Measurements from ENCODE around the gene RABEP2. TPM values are rescaled to one million over a fixed set of nuclear protein-coding genes. Genes with fewer than 3 reads are reported as not detected.
"Not testable (repeated sequence)": the region's sequence is repeated elsewhere in the genome, so short reads cannot be mapped to it uniquely, and the experiment has no call there.

RABEP2 gene, protein sequence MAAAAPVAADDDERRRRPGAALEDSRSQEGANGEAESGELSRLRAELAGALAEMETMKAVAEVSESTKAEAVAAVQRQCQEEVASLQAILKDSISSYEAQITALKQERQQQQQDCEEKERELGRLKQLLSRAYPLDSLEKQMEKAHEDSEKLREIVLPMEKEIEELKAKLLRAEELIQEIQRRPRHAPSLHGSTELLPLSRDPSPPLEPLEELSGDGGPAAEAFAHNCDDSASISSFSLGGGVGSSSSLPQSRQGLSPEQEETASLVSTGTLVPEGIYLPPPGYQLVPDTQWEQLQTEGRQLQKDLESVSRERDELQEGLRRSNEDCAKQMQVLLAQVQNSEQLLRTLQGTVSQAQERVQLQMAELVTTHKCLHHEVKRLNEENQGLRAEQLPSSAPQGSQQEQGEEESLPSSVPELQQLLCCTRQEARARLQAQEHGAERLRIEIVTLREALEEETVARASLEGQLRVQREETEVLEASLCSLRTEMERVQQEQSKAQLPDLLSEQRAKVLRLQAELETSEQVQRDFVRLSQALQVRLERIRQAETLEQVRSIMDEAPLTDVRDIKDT
- total RNA-seq (10 to 100 TPM; 21.4 to 24.5 TPM), polyA plus RNA-seq (ENCODE audit: insufficient read length in 6 of 6) (10 to 100 TPM; 22.8 to 35.8 (median 24.8) TPM)
- long read RNA-seq, donor 1, partial matches to known transcripts, result 0 of 4 reads
- long read RNA-seq, donor 1, other reads (novel, unspliced or antisense), result 0 of 4 reads
- long read RNA-seq, donor 2, partial matches to known transcripts, result 88 of 105 reads
- long read RNA-seq, donor 2, other reads (novel, unspliced or antisense), result 13 of 105 reads
- long read RNA-seq, donor 3, partial matches to known transcripts, result 6 of 6 reads
- long read RNA-seq, donor 3, other reads (novel, unspliced or antisense), result 0 of 6 reads
- long read RNA-seq, donor 4, partial matches to known transcripts, result 1 of 3 reads
- long read RNA-seq, donor 4, other reads (novel, unspliced or antisense), result 1 of 3 reads
- long read RNA-seq, donor 5, partial matches to known transcripts, result 0 of 1 reads
- long read RNA-seq, donor 5, other reads (novel, unspliced or antisense), result 0 of 1 reads
- long read RNA-seq, donor 6, partial matches to known transcripts, result 0 of 1 reads
- long read RNA-seq, donor 6, other reads (novel, unspliced or antisense), result 0 of 1 reads
- long read RNA-seq, donor 7, partial matches to known transcripts, result 0 of 2 reads
- long read RNA-seq, donor 7, other reads (novel, unspliced or antisense), result 0 of 2 reads
- long read RNA-seq, donor 8, partial matches to known transcripts, result 0 of 4 reads
- long read RNA-seq, donor 8, other reads (novel, unspliced or antisense), result 0 of 4 reads
- long read RNA-seq, donor 9, result 0 reads
- long read RNA-seq, donor 10, partial matches to known transcripts, result 0 of 1 reads
- long read RNA-seq, donor 10, other reads (novel, unspliced or antisense), result 0 of 1 reads
- long read RNA-seq, donor 11, result 0 reads
- long read RNA-seq, donor 12, partial matches to known transcripts, result 0 of 3 reads
- long read RNA-seq, donor 12, other reads (novel, unspliced or antisense), result 0 of 3 reads

GRCh38 chr16:28924762-28925385 is at the start of gene RABEP2:
RABEP2 (minus strand) TSS chr16:28925238; CDS start chr16:28925163, 75 bp downstream.
- ATAC-seq, result peak; percentile 92
- intact Hi-C loops (cut with DNase I), result no loop called here

DNA sequence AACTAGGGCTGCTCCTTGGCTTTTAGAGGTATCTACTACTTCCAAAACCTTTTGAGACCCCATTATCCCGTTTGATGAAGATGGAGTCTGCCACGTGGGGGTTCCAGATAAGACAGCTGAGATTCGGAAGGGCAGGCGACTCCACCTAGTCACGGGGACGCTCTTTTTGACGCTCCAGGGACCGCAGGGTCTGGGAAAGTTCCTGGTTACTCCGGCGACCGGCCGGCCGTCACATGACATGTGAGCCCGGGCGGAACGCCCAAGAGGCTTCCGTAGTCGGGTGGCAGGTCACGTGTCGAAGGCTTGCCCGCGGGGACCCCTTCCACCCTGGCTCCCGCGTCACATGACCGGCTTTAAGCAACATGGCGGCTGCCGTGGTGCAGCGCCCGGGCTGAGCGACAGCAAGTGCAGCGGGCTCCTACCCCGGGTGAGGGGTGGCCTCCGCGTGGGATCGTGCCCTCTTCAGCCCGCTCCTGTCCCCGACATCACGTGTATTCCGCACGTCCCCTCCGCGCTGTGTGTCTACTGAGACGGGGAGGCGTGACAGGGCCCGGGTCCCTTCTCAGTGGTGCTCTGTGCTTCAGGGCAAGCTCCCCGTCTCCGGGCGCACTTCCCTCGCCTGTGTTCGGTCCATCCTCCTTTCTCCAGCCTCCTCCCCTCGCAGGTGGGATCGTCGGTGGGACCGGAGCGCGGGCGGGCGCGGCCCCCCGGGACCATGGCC is 49.6 kb upstream of the RABEP2 start, which contains the start of gene SPNS1:
Gene SPNS1 (plus strand): TSS at position 342 of the 721 bp plus-strand sequence. CDS start 374 bp downstream, at position 716.
- no peaks in the 10 kb centered on the region for H3K9me3 ChIP-seq
- H3K27ac ChIP-seq, result peak within 1 kb of the TSS; percentile 82 to 86
- H3K36me3 ChIP-seq, result peaks cover 0 to 28% of the 10 kb centered on the region in 2 donors
- intact Hi-C loops (cut with DNase I), result no loop called here
- no peaks in the 10 kb centered on the region for H3K27me3 ChIP-seq
- peaks cover 11 to 42% of the 10 kb centered on the region in 2 donors for H3K4me1 ChIP-seq
- peak within 1 kb of the TSS; percentile 95 to 97 for H3K4me3 ChIP-seq
- DNase-seq, result peak; percentile 93 to 100 (median 98)
- TF ChIP-seq CTCF (IDR thresholded peaks at IDR 0.05), result no peak
- peak; percentile 95 for ATAC-seq

More at GRCh38 chr16:28924762-28925385, at the start of gene RABEP2:
- Histone ChIP-seq H3K4me1 (peaks cover 0 to 11% of the 10 kb centered on the region in 2 donors), H3K36me3 (peaks cover 0 to 14% of the 10 kb centered on the region in 2 donors), H3K4me3 (peak within 1 kb of the TSS; percentile 75 to 76), H3K27ac (peak within 1 kb of the TSS; percentile 99), H3K27me3 (no peaks in the 10 kb centered on the region), H3K9me3 (no peaks in the 10 kb centered on the region)
- peak; percentile 89 to 98 (median 94) for DNase-seq
- no peak for TF ChIP-seq CTCF (IDR thresholded peaks at IDR 0.05)

DNA sequence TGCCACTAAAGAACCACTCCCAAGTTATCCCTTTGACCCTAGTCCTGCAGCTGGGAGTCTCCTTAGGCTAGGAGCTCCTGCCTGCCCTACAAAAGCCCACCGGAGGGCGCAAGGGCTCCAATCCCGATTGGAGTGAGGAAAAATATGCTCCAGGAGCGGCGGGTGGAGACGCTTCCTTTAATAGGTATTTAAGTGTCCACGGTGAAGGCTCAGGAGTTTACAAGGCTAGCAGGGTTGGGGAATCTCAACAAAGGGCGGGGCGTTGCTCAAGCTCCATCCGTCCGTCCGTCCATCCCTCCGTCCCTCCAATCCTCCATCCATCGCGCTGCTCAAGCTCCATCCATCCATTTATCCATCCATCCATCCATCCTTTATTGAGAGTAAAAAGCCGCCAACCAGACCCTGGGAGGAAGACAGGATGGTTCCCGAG is 49.0 kb upstream of the RABEP2 start:
- intact Hi-C loops (cut with DNase I), result no loop called here
- H3K4me1 ChIP-seq, result peaks cover 11 to 42% of the 10 kb centered on the region in 2 donors
- H3K4me3 ChIP-seq, result peak overlapping the region; percentile 95 to 97
- peak overlapping the region; percentile 82 to 86 for H3K27ac ChIP-seq
- H3K9me3 ChIP-seq, result no peaks in the 10 kb centered on the region
- peak; percentile 43 to 56 for TF ChIP-seq CTCF (IDR thresholded peaks at IDR 0.05)
- peaks cover 0 to 22% of the 10 kb centered on the region in 2 donors for H3K36me3 ChIP-seq
- DNase-seq, result peak; percentile 25 to 69 (median 57)
- no peaks in the 10 kb centered on the region for H3K27me3 ChIP-seq
- ATAC-seq, result peak; percentile 74

GRCh38 chr16:28969696-28970095 is 44.7 kb upstream of the RABEP2 start:
- intact Hi-C loops (cut with DNase I); H3K27ac ChIP-seq; H3K4me3 ChIP-seq; H3K27me3 ChIP-seq; H3K9me3 ChIP-seq; DNase-seq; ATAC-seq; H3K4me1 ChIP-seq: not testable (repeated sequence)
- H3K36me3 ChIP-seq, result peaks cover 0 to 15% of the 10 kb centered on the region in 2 donors
